Small intestine (tissue), 7 donors: ENCODE data around the gene AOC2. TPM values are rescaled to one million over a fixed set of nuclear protein-coding genes. Genes with fewer than 3 reads are reported as not detected.
"Not testable (repeated sequence)": the region's sequence is repeated elsewhere in the genome, so short reads cannot be mapped to it uniquely, and the experiment has no call there.

Source experiments
- DNase-seq, 2 donors: peaks; one replicate each; pipeline versions ENCODE4 v3.0.0 to v3.0.0-alpha.2; 2013
- FAIRE-seq: peaks from 2 replicates; lab custom pipeline; 2012; peaks lifted over from hg19 to GRCh38; lab: Jason Lieb, UNC
- H3K27ac ChIP-seq, 3 donors: one replicate each; pipeline ENCODE4 v1.5.1; 2013; ENCODE audit warnings: low read length in 2 of 3, mild to moderate bottlenecking in 2 of 3, control low read depth in 1 of 3, inconsistent platforms in 1 of 3, low read depth in 1 of 3, moderate library complexity in 1 of 3
- H3K27me3 ChIP-seq, 3 donors: one replicate each; pipeline ENCODE4 v1.6.1; 2013; ENCODE audit warnings: low read length in 3 of 3, inconsistent platforms in 1 of 3; ENCODE audit not compliant: control insufficient read depth in 3 of 3, insufficient read depth in 3 of 3
- H3K36me3 ChIP-seq, 3 donors: one replicate each; pipeline ENCODE4 v1.6.1; 2013; ENCODE audit warnings: low read length in 3 of 3, inconsistent platforms in 1 of 3, low read depth in 1 of 3, mild to moderate bottlenecking in 1 of 3, moderate library complexity in 1 of 3; ENCODE audit not compliant: control insufficient read depth in 3 of 3, insufficient read depth in 2 of 3
- H3K4me1 ChIP-seq, 3 donors: one replicate each; pipeline ENCODE4 v1.6.1; 2013; ENCODE audit warnings: low read length in 2 of 3, inconsistent platforms in 1 of 3, low read depth in 1 of 3, mild to moderate bottlenecking in 1 of 3, moderate library complexity in 1 of 3; ENCODE audit not compliant: control insufficient read depth in 3 of 3, insufficient read depth in 2 of 3
- H3K4me3 ChIP-seq, 3 donors: one replicate each; pipeline ENCODE4 v1.5.1; 2013; ENCODE audit warnings: low read length in 3 of 3, control low read depth in 1 of 3, inconsistent platforms in 1 of 3, low read depth in 1 of 3, mild to moderate bottlenecking in 1 of 3, moderate library complexity in 1 of 3
- H3K9me3 ChIP-seq, 2 donors: one replicate each; pipeline ENCODE4 v1.6.1; 2013; ENCODE audit warnings: low read depth in 1 of 2, low read length in 1 of 2; ENCODE audit not compliant: control insufficient read depth in 2 of 2, insufficient read depth in 1 of 2
- WGBS, 3 donors: extraction: QIAGEN DNeasy Blood & Tissue Kit; methylation state at CpG; one replicate each; pipeline ENCODE4 v1.1.7; 2013; 5-methylcytosine and 5-hydroxymethylcytosine counted together
- polyA plus RNA-seq, 4 donors: library from polyadenylated mRNA; stranded (reverse) in 3 of 4; unstranded in 1 of 4; fragments of 200-250 nt in 3 of 4; fragments of 120-200 nt in 1 of 4; gene quantifications; one replicate each; pipeline versions ENCODE4 v1.2.1 to v1.2.3, GENCODE V29; 2013
- donor health status: healthy with polysubstance abuse.
- donor health status: control.
- donor health status: control.
- donor health status: Bipolar disorder and iron deficiency.
- donor health status: healthy.

AOC2 gene
- polyA plus RNA-seq, 4 donors = 0.54 to 1.3 (median 0.89) TPM

- FAIRE-seq (no peak), DNase-seq (no peak)
- WGBS, 3 donors = 89 to 95% (median 89%) methylated on average over 9 of the region's 9 CpGs
- Histone ChIP-seq H3K4me1 (peaks cover 0 to 17% (median 7%) of the 10 kb centered on the region in 3 donors), H3K9me3 (no peaks in the 10 kb centered on the region), H3K36me3 (peaks cover 6 to 30% (median 6%) of the 10 kb centered on the region in 3 donors), H3K27me3 (peaks cover 0 to 8% (median 0%) of the 10 kb centered on the region in 3 donors), H3K4me3 (no peak overlapping the region), H3K27ac (no peak overlapping the region)
Measured at GRCh38 chr17:42849031-42849430, 4.7 kb downstream of the AOC2 start.

DNA sequence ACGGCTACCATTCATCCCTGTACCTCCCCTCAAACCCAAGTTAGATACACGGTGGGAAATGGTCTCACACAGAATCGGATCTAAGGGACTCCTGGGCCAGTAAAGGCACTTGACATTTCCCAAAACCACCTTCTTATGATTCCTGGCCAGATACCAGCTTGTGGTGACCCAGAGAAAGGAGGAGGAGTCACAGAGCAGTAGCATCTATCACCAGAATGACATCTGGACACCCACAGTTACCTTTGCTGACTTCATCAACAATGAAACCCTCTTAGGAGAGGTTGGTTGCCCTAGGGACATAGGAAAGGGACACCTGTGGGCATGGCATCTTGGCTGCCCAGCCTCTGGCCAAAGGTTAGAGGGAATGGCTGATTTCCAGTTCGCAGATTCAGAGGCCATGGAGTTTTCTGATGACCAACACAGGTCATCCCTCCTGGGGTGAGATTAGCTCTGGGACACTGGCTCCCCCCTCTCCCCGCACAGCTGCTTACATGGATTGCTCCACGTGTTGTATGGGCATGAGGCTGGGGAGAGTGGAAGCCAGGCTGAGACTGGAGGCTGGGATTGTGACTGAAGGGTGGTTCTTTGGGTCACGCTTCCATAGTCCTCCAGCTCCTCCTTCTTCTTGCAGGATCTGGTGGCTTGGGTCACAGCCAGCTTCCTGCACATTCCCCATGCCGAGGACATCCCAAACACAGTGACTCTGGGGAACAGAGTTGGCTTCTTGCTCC, 5.2 kb downstream of the AOC2 start:
- H3K27me3 ChIP-seq = peaks cover 0 to 8% (median 0%) of the 10 kb centered on the region in 3 donors
- peaks cover 3 to 24% (median 4%) of the 10 kb centered on the region in 3 donors for H3K36me3 ChIP-seq
- H3K4me3 ChIP-seq = no peak overlapping the region
- H3K4me1 ChIP-seq = peaks cover 0 to 22% (median 7%) of the 10 kb centered on the region in 3 donors
- DNase-seq (peak in 1 of 2 donors; percentile 72), FAIRE-seq (no peak)
- no peaks in the 10 kb centered on the region for H3K9me3 ChIP-seq
- 34 to 58% (median 47%) methylated on average over 8 of the region's 8 CpGs for WGBS, 3 donors
- H3K27ac ChIP-seq = no peak overlapping the region

GRCh38 chr17:42850954-42851353, 6.6 kb downstream of the AOC2 start, which contains the start of gene AOC3:
Gene AOC3 (plus strand): TSS chr17:42851199. CDS start chr17:42851344, 145 bp downstream.
- WGBS, 3 donors = 50 to 57% (median 54%) methylated on average over 9 of the region's 9 CpGs
- peak within 1 kb of the TSS in 1 of 3 donors; percentile 33 for H3K27ac ChIP-seq
- no peaks in the 10 kb centered on the region for H3K9me3 ChIP-seq
- DNase-seq (no peak), FAIRE-seq (no peak)
- H3K27me3 ChIP-seq = peaks cover 0 to 8% (median 0%) of the 10 kb centered on the region in 3 donors
- H3K4me3 ChIP-seq = no peak within 1 kb of the TSS
- peaks cover 0 to 23% (median 7%) of the 10 kb centered on the region in 3 donors for H3K4me1 ChIP-seq
- H3K36me3 ChIP-seq = peaks cover 0 to 13% (median 0%) of the 10 kb centered on the region in 3 donors

GRCh38 chr17:42851371-42852240, 7.2 kb downstream of the AOC2 start:
- not testable (repeated sequence) for H3K27me3 ChIP-seq, H3K9me3 ChIP-seq, DNase-seq, FAIRE-seq, H3K4me3 ChIP-seq, H3K36me3 ChIP-seq
- 81 to 100% (median 88%) methylated on average over 11 to 25 of the region's 28 CpGs for WGBS, 3 donors
- H3K4me1 ChIP-seq = peaks cover 0 to 23% (median 7%) of the 10 kb centered on the region in 3 donors
- H3K27ac ChIP-seq = peak overlapping the region in 1 of 3 donors; percentile 33

DNA sequence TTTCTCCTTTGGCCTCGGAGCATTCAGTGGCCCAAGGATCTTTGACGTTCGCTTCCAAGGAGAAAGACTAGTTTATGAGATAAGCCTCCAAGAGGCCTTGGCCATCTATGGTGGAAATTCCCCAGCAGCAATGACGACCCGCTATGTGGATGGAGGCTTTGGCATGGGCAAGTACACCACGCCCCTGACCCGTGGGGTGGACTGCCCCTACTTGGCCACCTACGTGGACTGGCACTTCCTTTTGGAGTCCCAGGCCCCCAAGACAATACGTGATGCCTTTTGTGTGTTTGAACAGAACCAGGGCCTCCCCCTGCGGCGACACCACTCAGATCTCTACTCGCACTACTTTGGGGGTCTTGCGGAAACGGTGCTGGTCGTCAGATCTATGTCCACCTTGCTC, 8.0 kb downstream of the AOC2 start:
- H3K4me1 ChIP-seq = peaks cover 0 to 23% (median 7%) of the 10 kb centered on the region in 3 donors
- H3K9me3 ChIP-seq = no peaks in the 10 kb centered on the region
- H3K27me3 ChIP-seq = peaks cover 0 to 8% (median 0%) of the 10 kb centered on the region in 3 donors
- WGBS, 3 donors = 80 to 92% (median 85%) methylated on average over 15 of the region's 15 CpGs
- FAIRE-seq (no peak), DNase-seq (no peak)
- peaks cover 0 to 6% (median 0%) of the 10 kb centered on the region in 3 donors for H3K36me3 ChIP-seq
- H3K4me3 ChIP-seq = peak overlapping the region in 1 of 3 donors; percentile 18
- H3K27ac ChIP-seq = peak overlapping the region in 1 of 3 donors; percentile 66

- Histone ChIP-seq H3K36me3 (peaks cover 0 to 6% (median 0%) of the 10 kb centered on the region in 3 donors), H3K9me3 (no peaks in the 10 kb centered on the region), H3K27ac (peak overlapping the region in 1 of 3 donors; percentile 66), H3K4me3 (peak overlapping the region in 1 of 3 donors; percentile 18), H3K27me3 (peaks cover 0 to 8% (median 0%) of the 10 kb centered on the region in 3 donors), H3K4me1 (peaks cover 0 to 23% (median 7%) of the 10 kb centered on the region in 3 donors)
- FAIRE-seq = no peak
- WGBS, 3 donors = 51 to 72% (median 65%) methylated on average over 4 of the region's 4 CpGs
- DNase-seq = no peak
Measured at GRCh38 chr17:42853004-42853403, 8.6 kb downstream of the AOC2 start.

DNA sequence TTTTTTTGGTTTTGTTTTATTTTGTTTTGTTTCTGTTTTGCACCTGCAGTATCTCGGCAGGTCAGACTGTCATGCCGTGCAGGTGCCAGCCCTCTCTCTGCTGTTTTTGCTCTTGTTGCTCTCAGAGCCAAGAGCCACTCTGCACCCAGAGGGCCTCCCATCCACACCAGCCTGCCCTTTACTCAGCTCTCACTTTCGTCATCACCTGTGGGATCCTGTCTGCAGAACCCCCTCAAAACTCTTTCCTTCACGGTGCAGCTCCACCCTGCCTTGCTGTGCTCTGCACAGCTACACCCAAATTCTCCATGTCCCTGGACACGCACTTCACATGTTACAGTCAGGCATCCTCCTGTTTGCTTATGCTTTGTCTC, 9.2 kb downstream of the AOC2 start:
- DNase-seq (no peak), FAIRE-seq (no peak)
- H3K4me1 ChIP-seq = peaks cover 0 to 23% (median 7%) of the 10 kb centered on the region in 3 donors
- no peak overlapping the region for H3K4me3 ChIP-seq
- H3K27me3 ChIP-seq = peaks cover 0 to 8% (median 0%) of the 10 kb centered on the region in 3 donors
- WGBS, 3 donors = 33 to 48% (median 42%) methylated on average over 5 of the region's 5 CpGs
- H3K27ac ChIP-seq = peak overlapping the region in 1 of 3 donors; percentile 66
- no peaks in the 10 kb centered on the region for H3K9me3 ChIP-seq
- peaks cover 0 to 6% (median 0%) of the 10 kb centered on the region in 3 donors for H3K36me3 ChIP-seq
